ENCODE results near the gene ACTL9. TPM values are rescaled to one million over a fixed set of nuclear protein-coding genes. Genes with fewer than 3 reads are reported as not detected.
A peak's percentile ranks its signal among the peaks of the same experiment; 100 is the strongest.

ACTL9 gene
- total RNA-seq, 1 experiment from 2014 or later = not detected

DNA sequence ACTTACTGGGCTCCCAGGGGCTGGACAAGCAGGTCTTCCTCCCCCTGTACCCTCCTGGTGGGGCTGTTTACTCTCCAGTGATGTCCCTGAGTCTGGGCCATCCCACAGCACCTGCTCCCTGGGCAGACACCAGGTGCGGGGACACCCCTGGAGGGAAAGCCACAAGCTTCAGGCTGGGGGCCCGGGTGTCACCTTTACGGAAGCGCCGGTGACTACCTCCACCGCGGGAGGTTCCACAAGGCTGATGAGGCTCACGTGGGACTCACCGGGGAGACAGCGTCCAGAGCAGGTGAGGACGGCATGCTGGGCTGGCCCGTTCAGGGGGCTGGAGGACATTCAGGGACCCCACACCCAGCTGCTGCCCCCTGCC, 43.3 kb downstream of the ACTL9 start (continued):
- TF ChIP-seq, protein P1, sequence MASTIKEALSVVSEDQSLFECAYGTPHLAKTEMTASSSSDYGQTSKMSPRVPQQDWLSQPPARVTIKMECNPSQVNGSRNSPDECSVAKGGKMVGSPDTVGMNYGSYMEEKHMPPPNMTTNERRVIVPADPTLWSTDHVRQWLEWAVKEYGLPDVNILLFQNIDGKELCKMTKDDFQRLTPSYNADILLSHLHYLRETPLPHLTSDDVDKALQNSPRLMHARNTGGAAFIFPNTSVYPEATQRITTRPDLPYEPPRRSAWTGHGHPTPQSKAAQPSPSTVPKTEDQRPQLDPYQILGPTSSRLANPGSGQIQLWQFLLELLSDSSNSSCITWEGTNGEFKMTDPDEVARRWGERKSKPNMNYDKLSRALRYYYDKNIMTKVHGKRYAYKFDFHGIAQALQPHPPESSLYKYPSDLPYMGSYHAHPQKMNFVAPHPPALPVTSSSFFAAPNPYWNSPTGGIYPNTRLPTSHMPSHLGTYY (CRISPR knock-in tag; IDR thresholded peaks at IDR 0.05) = no peak
- TF ChIP-seq, protein P2, sequence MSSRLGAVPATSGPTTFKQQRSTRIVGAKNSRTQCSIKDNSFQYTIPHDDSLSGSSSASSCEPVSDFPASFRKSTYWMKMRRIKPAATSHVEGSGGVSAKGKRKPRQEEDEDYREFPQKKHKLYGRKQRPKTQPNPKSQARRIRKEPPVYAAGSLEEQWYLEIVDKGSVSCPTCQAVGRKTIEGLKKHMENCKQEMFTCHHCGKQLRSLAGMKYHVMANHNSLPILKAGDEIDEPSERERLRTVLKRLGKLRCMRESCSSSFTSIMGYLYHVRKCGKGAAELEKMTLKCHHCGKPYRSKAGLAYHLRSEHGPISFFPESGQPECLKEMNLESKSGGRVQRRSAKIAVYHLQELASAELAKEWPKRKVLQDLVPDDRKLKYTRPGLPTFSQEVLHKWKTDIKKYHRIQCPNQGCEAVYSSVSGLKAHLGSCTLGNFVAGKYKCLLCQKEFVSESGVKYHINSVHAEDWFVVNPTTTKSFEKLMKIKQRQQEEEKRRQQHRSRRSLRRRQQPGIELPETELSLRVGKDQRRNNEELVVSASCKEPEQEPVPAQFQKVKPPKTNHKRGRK (CRISPR knock-in tag; IDR thresholded peaks at IDR 0.05; ENCODE audit: borderline replicate concordance) = no peak
- TF ChIP-seq ZNF671 (CRISPR knock-in tag; IDR thresholded peaks at IDR 0.05) = no peak

DNA sequence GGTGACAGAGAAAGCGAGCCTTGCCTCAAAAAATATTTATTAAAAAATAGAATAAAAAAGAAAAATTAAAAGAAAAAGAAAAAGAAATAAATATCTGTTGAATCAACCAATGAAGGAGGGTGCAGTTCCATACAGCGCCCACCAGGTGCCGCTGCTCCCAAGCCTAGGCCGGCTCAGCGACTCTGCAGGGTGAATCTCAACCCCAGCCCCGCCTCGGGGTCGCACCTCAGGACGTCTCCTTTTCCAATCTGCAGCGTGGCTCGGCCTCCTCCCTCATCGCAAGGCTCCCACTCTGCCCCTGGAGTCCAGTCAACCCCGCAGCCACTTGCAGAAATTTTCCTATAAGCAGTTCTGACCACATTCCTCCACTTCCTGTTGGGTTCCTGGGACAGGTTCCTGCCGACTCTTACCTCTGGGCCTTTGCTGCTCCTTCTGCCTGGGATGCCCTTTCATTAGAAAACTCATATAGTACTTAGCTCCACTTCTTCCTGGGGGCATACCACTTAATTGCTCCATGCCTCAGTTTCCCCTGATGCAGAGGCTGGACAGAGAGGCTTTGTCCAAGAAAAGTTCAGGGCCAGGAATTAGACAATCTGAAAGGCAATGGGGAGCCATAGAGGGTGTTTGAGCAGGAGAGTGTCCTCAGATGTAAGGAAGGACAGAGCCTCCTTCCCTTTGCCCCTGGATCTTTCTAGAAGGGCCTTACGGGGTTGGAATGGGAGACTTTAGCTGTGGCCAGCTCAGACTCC, 43.8 kb downstream of the ACTL9 start:
- TF ChIP-seq GTF2I (CRISPR knock-in tag; conservative IDR thresholded peaks at IDR 0.05) (0 out of 2 replicates have a peak, but pooled peaks have one; percentile 62), MYBL2 (CRISPR knock-in tag; IDR thresholded peaks at IDR 0.05) (no peak), HMGA2 (CRISPR knock-in tag; IDR thresholded peaks at IDR 0.05) (peak; percentile 94)
- TF ChIP-seq, protein P3, sequence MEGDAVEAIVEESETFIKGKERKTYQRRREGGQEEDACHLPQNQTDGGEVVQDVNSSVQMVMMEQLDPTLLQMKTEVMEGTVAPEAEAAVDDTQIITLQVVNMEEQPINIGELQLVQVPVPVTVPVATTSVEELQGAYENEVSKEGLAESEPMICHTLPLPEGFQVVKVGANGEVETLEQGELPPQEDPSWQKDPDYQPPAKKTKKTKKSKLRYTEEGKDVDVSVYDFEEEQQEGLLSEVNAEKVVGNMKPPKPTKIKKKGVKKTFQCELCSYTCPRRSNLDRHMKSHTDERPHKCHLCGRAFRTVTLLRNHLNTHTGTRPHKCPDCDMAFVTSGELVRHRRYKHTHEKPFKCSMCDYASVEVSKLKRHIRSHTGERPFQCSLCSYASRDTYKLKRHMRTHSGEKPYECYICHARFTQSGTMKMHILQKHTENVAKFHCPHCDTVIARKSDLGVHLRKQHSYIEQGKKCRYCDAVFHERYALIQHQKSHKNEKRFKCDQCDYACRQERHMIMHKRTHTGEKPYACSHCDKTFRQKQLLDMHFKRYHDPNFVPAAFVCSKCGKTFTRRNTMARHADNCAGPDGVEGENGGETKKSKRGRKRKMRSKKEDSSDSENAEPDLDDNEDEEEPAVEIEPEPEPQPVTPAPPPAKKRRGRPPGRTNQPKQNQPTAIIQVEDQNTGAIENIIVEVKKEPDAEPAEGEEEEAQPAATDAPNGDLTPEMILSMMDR (IDR thresholded peaks at IDR 0.05) = peak; percentile 100
- Mint-ChIP-seq H3K4me3 (peak overlapping the region; percentile 37; the same call in 1 of the 2 replicates), H3K4me1 (no peaks in the 10 kb centered on the region), H3K36me3 (no peaks in the 10 kb centered on the region), H3K27ac (no peak overlapping the region), H3K27me3 (ENCODE audit: low read depth) (peaks cover 4% of the 10 kb centered on the region; the same call in 1 of the 2 replicates), H3K9me3 (no peaks in the 10 kb centered on the region)
- ChIA-PET POLR2A (no interaction called here), CTCF (interaction anchor here (0.7 to 3.9 kb wide), 21 partner anchors 9 to 398 kb away, joined by 3 to 21 read pairs (median 5); partner anchors contain the start of genes ACTL9 and NFILZ)
- ATAC-seq (peak; percentile 87), DNase-seq (ENCODE audit: low spot score) (peak; percentile 78)

DNA sequence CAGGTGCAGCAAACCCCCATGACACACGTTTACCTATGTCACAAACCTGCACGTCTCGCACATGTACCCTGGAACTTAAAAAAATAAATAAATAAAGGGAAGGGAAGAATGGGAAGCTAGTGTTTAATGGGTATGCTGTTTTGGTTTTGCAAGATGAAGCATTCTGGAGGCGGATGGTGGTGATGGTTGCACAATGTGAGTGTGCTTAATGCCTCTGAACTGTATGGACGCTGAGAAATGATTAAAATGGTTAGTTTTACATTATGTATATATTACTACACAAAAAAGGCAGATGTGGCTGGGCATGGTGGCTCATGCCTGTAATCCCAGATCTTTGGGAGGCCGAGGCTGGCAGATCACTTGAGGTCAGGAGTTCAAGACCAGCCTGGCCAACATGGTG, 50.4 kb downstream of the ACTL9 start:
- DNase-seq (ENCODE audit: low spot score) (no peak), ATAC-seq (no peak)
- Mint-ChIP-seq H3K27ac (no peak overlapping the region), H3K4me1 (no peaks in the 10 kb centered on the region), H3K4me3 (no peak overlapping the region), H3K9me3 (peaks cover 5% of the 10 kb centered on the region; the same call in 1 of the 2 replicates), H3K36me3 (no peaks in the 10 kb centered on the region), H3K27me3 (ENCODE audit: low read depth) (peaks cover 2% of the 10 kb centered on the region)
- POLR2A ChIA-PET = no interaction called here
- CTCF ChIA-PET = interaction anchor here (0.6 kb wide), 1 partner anchor 22 kb away, joined by 3 read pairs; no protein-coding TSS in a partner anchor
- TF ChIP-seq, protein P4, sequence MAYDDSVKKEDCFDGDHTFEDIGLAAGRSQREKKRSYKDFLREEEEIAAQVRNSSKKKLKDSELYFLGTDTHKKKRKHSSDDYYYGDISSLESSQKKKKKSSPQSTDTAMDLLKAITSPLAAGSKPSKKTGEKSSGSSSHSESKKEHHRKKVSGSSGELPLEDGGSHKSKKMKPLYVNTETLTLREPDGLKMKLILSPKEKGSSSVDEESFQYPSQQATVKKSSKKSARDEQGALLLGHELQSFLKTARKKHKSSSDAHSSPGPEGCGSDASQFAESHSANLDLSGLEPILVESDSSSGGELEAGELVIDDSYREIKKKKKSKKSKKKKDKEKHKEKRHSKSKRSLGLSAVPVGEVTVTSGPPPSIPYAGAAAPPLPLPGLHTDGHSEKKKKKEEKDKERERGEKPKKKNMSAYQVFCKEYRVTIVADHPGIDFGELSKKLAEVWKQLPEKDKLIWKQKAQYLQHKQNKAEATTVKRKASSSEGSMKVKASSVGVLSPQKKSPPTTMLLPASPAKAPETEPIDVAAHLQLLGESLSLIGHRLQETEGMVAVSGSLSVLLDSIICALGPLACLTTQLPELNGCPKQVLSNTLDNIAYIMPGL (CRISPR knock-in tag; IDR thresholded peaks at IDR 0.05) = no peak
- TF ChIP-seq, protein P5, sequence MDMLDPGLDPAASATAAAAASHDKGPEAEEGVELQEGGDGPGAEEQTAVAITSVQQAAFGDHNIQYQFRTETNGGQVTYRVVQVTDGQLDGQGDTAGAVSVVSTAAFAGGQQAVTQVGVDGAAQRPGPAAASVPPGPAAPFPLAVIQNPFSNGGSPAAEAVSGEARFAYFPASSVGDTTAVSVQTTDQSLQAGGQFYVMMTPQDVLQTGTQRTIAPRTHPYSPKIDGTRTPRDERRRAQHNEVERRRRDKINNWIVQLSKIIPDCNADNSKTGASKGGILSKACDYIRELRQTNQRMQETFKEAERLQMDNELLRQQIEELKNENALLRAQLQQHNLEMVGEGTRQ (CRISPR knock-in tag; IDR thresholded peaks at IDR 0.05) = no peak

Other genes with a start within 250 kb of the ACTL9 start
- gene PRAM1, start 196.2 kb downstream of the ACTL9 start, total RNA-seq (2021) = 0.46 to 1.1 TPM (median 0.66 TPM) in 3 replicates
- 38.2 to 47.4 TPM (median 46.1 TPM) in 3 replicates for gene ZNF414, start 184.6 kb downstream of the ACTL9 start, total RNA-seq (2021)
- gene MYO1F, start 121.4 kb downstream of the ACTL9 start, total RNA-seq (2021) = 2.8 to 3.3 TPM (median 3.2 TPM) in 3 replicates
- 11.4 to 16.0 TPM (median 14.8 TPM) in 3 replicates for gene ADAMTS10, start 88.1 kb downstream of the ACTL9 start, total RNA-seq (2021)
- not detected in 3 replicates for gene NFILZ, start 68.2 kb downstream of the ACTL9 start, total RNA-seq (2021)
- gene OR2Z1, start 22.8 kb upstream of the ACTL9 start, total RNA-seq (2021) = not detected in 3 replicates
- gene ZNF558, start 133.5 kb upstream of the ACTL9 start, total RNA-seq (2021) = 3.0 to 3.6 TPM (median 3.6 TPM) in 3 replicates
- not detected in 3 replicates for gene MBD3L1, start 133.6 kb upstream of the ACTL9 start, total RNA-seq (2021)

All from WTC11 (cell line).